HG02588 (cell line): ENCODE data around the gene IDH3B.

Experiments used
- ATAC-seq: cut with Tn5 transposase; IDR thresholded peaks from one replicate; pipeline ENCODE4 v1.9.1; 2021; ENCODE audit warnings: mild to moderate bottlenecking, moderate library complexity; ENCODE audit not compliant: unreplicated experiment

The IDH3B gene

DNA sequence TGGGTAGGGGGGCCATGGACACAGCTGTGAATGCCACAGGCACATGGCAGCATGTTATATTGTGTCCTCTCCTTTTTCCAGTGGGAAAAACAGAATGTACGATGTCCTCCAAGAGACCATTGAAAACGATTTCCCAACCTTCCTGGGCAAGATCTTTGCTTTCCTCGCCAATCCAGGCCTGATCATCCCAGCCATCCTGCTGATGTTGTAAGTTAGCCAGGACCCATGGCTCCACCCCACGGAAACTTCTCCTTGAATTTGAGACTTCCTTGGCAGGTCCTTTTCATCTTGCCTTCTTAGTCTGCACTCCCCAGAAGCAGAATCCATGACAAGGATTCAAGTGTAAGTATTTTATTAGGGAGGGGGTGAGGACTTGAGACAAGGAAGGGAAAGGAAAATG lies 39.8 kb downstream of the IDH3B start:
- ATAC-seq, result no peak

GRCh38 chr20:2619961-2620595 lies 43.9 kb downstream of the IDH3B start:
- no peak for ATAC-seq

GRCh38 chr20:2619337-2619736 lies 44.7 kb downstream of the IDH3B start:
- no peak for ATAC-seq

DNA sequence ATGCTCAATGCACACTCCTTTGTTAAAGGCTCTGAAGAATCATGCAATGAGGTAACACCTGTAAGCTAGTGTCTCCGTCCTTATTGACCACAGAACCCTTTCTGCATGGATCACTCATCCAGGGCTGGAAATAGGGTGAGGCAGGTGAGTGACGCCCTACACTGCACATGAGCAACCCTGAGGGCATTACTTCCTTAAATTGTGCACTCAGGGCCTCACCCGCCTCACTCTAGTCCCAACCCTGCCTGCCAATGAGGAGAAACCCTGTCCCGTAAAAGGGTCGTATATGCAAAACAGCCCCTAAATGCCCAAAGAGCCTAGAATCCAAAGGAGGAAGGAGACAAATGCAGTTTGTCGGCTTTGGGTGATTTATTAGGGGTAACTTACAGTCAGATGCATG lies 45.2 kb downstream of the IDH3B start:
- no peak for ATAC-seq

DNA sequence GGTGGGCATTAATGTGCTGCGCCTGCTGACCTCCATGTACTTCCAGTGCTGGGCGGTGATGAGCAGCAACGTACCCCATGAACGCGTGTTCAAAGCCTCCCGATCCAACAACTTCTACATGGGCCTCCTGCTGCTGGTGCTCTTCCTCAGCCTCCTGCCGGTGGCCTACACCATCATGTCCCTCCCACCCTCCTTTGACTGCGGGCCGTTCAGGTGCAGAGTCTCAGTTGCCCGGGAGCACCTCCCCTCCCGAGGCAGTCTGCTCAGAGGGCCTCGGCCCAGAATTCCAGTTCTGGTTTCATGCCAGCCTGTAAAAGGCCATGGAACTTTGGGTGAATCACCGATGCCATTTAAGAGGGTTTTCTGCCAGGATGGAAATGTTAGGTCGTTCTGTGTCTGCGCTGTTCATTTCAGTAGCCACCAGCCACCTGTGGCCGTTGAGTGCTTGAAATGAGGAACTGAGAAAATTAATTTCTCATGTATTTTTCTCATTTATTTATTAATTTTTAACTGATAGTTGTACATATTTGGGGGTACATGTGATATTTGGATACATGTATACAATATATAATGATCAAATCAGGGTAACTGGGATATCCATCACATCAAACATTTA lies 46.8 kb downstream of the IDH3B start:
- ATAC-seq, result no peak

- no peak for ATAC-seq
Measured at GRCh38 chr20:2616634-2617033, 47.4 kb downstream of the IDH3B start.

DNA sequence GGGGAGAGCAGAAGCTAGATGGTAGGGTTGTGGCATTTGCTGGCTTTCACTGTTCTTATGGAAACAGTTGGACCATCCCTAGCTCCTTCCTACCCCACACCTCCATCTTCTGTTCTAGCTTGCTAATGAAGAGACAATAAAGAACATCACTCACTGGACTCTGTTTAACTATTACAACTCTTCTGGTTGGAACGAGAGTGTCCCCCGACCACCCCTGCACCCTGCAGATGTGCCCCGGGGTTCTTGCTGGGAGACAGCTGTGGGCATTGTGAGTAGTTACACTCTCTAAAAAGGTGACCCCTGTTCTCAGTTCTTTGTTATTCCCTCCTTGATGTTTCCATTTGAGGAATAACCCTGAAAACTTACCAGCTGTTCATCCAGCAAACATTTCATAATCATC lies 51.9 kb downstream of the IDH3B start:
- ATAC-seq, result no peak

DNA sequence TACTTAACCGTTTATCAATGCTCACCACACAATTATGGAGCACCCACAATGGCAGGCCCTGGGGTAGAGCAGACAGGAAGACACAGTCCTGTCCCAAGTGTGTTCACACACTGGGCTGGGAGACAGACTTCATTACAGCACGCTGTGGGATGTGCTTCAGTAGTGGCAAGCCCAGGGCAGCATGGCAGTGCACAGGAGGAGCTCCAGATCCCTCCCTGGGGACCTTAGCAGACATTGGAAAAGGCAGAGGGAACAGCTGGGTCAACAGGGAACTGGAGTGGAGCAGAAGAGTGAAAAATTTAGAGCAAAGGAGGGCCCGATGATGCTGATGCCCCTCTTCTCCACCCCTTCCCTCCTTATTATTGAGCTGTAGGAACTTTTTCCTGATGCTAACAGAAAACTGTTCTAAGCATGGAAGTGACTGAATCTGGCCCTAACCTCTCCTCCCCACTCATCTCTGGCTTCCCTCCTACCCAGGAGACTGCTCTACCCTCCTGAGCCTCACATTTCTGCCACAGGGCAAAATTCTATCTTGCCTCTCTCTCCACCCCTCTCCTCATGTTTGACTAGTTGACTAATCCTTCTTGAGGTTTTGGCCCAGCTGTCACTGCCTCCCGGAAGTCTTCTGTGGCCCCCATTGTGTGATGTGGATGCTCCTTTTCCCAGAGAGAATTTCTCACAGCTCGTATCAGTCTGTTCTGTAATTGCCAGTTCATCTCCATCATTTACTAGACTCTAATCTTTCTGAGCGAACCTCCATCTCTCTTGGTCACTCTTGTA lies 52.9 kb downstream of the IDH3B start:
- no peak for ATAC-seq

DNA sequence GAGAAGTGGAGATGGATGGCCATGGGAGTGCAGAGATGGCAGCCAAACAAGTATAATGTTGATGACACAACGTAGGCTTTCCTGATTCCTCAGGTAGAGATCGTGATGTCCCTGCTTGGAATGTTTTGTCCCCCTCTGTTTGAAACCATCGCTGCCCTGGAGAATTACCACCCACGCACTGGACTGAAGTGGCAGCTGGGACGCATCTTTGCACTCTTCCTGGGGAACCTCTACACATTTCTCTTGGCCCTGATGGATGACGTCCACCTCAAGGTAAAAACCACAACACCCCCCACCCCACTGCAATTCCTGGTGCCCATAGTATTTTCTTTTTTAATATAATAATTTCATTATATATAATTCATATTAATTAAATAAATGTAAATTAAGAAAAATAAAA lies 53.7 kb downstream of the IDH3B start:
- no peak for ATAC-seq
